Neutrophil (primary cell): ENCODE measurements around the gene DAB1.

Experiments used
- H3K27ac ChIP-seq: fragments of 200-600 bp; sonication (generic); 2 replicates; pipeline ENCODE4 v1.5.1; 2016; ENCODE audit warnings: mild to moderate bottlenecking, moderate library complexity
- H3K27me3 ChIP-seq: fragments of 200-600 bp; sonication (generic); 2 replicates; pipeline ENCODE4 v1.6.0; 2016; ENCODE audit warnings: mild to moderate bottlenecking
- H3K36me3 ChIP-seq: fragments of 200-600 bp; sonication (generic); 2 replicates; pipeline ENCODE4 v1.5.1; 2017
- H3K4me1 ChIP-seq, 2 experiments: fragments of 200-600 bp in 1 of 2; sonication (generic) in 1 of 2; 1 replicate in 1 of 2; 2 replicates in 1 of 2; pipeline versions ENCODE4 v1.5.1 to v1.6.1; 2013 to 2016; ENCODE audit warnings: low read depth in 1 of 2, low read length in 1 of 2, mild to moderate bottlenecking in 1 of 2, moderate library complexity in 1 of 2; ENCODE audit not compliant: control insufficient read depth in 1 of 2, insufficient read depth in 1 of 2
- H3K4me3 ChIP-seq, 2 experiments: fragments of 200-600 bp in 1 of 2; sonication (generic) in 1 of 2; 1 replicate in 1 of 2; 2 replicates in 1 of 2; pipeline ENCODE4 v1.5.1; 2013 to 2016; ENCODE audit warnings: low read depth in 1 of 2, low read length in 1 of 2, mild to moderate bottlenecking in 1 of 2, moderate library complexity in 1 of 2
- H3K9me3 ChIP-seq: fragments of 200-600 bp; sonication (generic); 2 replicates; pipeline ENCODE4 v1.5.1; 2016
- TF ChIP-seq, protein P1 (sequence below): fragments of 200-600 bp; sonication (generic); IDR thresholded peaks from 2 replicates; pipeline ENCODE4 v1.5.1; 2016; ENCODE audit warnings: antibody characterized with exemption

Gene DAB1

DNA sequence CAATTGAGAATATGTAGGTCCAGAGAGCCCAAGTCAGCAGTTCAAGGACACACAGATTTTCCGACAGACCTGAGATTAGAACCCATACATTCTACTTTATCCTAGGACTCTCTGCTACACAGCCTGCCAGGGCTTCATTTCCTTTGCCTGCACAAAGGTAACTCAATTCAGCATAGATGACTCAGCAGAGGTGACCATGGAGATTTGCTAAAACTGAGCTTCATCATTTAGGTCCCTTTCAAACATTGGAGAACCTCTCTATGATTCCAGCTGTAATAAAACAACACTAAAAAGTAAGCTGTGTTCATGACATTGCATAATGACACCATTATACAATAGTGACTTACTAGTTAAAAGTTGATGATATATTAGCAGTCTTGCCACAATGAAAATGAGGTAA is 22.2 kb downstream of the DAB1 start:
- Histone ChIP-seq H3K27me3 (no peaks in the 10 kb centered on the region), H3K4me3 (no peak overlapping the region), H3K36me3 (no peaks in the 10 kb centered on the region), H3K9me3 (no peaks in the 10 kb centered on the region), H3K27ac (no peak overlapping the region), H3K4me1 (no peaks in the 10 kb centered on the region)
- TF ChIP-seq, protein P1, sequence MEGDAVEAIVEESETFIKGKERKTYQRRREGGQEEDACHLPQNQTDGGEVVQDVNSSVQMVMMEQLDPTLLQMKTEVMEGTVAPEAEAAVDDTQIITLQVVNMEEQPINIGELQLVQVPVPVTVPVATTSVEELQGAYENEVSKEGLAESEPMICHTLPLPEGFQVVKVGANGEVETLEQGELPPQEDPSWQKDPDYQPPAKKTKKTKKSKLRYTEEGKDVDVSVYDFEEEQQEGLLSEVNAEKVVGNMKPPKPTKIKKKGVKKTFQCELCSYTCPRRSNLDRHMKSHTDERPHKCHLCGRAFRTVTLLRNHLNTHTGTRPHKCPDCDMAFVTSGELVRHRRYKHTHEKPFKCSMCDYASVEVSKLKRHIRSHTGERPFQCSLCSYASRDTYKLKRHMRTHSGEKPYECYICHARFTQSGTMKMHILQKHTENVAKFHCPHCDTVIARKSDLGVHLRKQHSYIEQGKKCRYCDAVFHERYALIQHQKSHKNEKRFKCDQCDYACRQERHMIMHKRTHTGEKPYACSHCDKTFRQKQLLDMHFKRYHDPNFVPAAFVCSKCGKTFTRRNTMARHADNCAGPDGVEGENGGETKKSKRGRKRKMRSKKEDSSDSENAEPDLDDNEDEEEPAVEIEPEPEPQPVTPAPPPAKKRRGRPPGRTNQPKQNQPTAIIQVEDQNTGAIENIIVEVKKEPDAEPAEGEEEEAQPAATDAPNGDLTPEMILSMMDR = no peak

DNA sequence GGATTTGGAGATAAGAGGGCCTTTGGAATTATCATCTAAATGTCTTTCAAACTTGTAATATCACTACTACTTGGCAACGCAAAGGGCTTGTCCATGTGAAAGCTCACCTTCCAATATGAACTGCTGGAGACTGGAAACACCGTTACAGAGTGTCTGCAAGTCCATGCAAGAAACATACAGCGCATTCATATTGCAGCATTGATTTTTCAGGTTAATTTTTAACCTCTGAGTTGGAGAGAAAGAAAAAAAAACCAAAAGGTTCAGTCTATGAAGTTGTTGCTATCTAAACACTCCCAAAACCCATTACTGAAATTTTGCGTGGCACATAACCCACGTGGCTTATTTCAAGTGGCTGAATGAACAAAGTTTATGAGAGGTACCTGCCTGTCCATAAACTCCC is 23.8 kb downstream of the DAB1 start:
- no peak overlapping the region for H3K4me3 ChIP-seq
- no peaks in the 10 kb centered on the region for H3K9me3 ChIP-seq
- TF ChIP-seq, protein P1 = no peak

DNA sequence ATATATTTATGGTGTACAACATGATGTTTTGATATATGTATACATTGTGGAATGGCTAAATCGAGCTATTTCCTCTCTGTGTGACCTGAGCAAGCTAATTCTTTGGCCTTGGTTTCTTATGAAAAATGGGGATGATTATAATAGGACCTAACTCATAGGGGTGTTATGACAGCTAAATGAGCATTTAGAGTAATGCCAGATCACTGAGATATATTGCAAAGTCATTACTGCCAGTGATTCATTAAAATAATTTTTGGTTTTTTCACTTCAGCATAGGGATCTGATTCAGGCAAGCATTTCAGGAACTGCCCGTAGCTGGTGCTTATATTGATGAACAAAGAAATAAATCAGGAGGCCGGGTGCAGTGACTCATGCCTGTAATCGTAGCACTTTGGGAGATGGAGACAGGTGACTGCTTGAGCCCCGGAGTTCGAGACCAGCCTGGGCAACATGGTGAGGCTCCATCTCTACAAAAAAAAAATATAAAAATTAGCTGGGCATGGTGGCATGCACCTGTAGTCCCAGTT is 30.7 kb downstream of the DAB1 start:
- Histone ChIP-seq H3K4me3 (no peak overlapping the region), H3K27me3 (no peaks in the 10 kb centered on the region), H3K4me1 (no peaks in the 10 kb centered on the region), H3K27ac (no peak overlapping the region), H3K36me3 (no peaks in the 10 kb centered on the region), H3K9me3 (no peaks in the 10 kb centered on the region)
- TF ChIP-seq, protein P1 = no peak

More for the DNA sequence above, 23.8 kb downstream of the DAB1 start:
- H3K27me3 ChIP-seq = no peaks in the 10 kb centered on the region
- H3K27ac ChIP-seq = no peak overlapping the region
- no peaks in the 10 kb centered on the region for H3K36me3 ChIP-seq
- no peaks in the 10 kb centered on the region for H3K4me1 ChIP-seq

DNA sequence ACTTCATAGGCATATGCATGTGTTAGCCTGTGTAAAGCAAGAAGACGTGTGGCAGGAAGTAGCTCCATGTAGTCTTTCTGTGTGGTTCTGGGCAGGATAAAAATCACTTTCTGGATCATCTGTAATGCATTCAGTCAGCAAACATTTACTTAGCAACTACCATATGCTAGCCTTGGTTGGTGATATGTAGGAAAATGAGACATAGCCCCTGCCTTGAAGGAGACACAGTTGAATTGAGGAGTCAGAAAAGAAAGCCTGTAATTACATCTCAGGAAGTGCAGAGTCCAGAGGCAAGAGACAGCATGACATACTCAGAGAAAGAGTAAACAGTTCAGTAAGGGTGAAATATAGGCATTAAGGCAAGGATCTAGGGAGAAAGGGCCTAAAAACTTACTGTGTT is 38.5 kb downstream of the DAB1 start:
- TF ChIP-seq, protein P1 = no peak
- H3K4me3 ChIP-seq = no peak overlapping the region
- no peaks in the 10 kb centered on the region for H3K4me1 ChIP-seq
- H3K9me3 ChIP-seq = no peaks in the 10 kb centered on the region
- no peaks in the 10 kb centered on the region for H3K36me3 ChIP-seq
- H3K27ac ChIP-seq = no peak overlapping the region
- no peaks in the 10 kb centered on the region for H3K27me3 ChIP-seq

DNA sequence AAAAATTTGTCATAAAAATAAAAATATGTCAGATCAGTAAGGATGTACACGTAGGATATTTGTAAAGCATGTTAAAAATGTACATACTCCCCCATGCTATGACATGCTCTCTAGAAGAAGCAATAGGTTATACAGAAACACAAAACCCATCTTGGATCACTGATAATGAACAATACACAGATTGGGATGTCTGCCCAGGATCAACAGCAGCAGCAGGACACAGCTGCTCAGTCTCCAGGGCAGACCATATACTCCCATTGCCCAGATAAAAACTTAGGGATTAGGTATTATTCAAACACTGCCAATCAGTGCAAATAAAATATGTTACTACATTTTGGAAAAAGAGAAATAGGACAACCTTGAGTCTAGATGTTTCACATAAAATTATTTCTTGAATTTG is 39.0 kb downstream of the DAB1 start:
- Histone ChIP-seq H3K4me3 (no peak overlapping the region), H3K4me1 (no peaks in the 10 kb centered on the region), H3K27me3 (no peaks in the 10 kb centered on the region), H3K9me3 (no peaks in the 10 kb centered on the region), H3K36me3 (no peaks in the 10 kb centered on the region), H3K27ac (no peak overlapping the region)
- TF ChIP-seq, protein P1 = no peak

DNA sequence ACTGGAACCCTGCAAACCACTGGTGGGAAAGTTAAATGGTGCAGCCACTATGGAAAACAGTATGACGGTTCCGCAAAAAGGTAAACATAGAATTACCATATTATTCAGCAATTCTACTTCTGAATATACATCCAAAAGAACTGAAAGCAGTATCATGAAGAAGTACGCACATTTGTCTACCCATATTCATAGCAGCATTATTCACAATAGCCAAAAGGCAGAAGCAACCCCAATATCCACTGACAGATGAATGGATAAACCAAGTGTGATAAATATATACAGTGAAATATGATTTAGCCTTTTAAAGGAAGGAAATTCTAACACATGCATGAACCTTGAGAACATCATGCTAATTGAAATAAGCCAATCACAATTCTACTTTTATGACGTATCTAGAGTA is 39.6 kb downstream of the DAB1 start:
- Histone ChIP-seq H3K4me3 (no peak overlapping the region), H3K36me3 (no peaks in the 10 kb centered on the region), H3K27ac (no peak overlapping the region), H3K9me3 (no peaks in the 10 kb centered on the region), H3K27me3 (no peaks in the 10 kb centered on the region), H3K4me1 (no peaks in the 10 kb centered on the region)
- TF ChIP-seq, protein P1 = no peak
